K562 (cell line): Measurements from ENCODE around the gene IL6R. TPM values are rescaled to one million over a fixed set of nuclear protein-coding genes. Genes with fewer than 3 reads are reported as not detected.

Source experiments
- ATAC-seq: fragments of 200-7000 bp; cut with Tn5 transposase; 3 replicates; pipeline ENCODE4 v1.9.1; 2020; ENCODE audit warnings: moderate library complexity
- BruUV-seq: library from RNA; stranded (reverse); fragments of 400-500 nt; replicated peaks from 2 replicates; lab custom pipeline; 2021; lab: Mats Ljungman, UMichigan
- CTCF ChIA-PET: fragments of 300-600 bp; formaldehyde crosslinking; extraction: SDS; loops from one replicate; lab custom pipeline; 2021; ENCODE audit warnings: low intra/inter-chr PET ratio; lab: Yijun Ruan, JAX
- POLR2A ChIA-PET: fragments of 300-600, 350-650 bp; sonication (Branson Sonifier 250); formaldehyde crosslinking; extraction: SDS; loops from one replicate; lab custom pipeline; 2021; ENCODE audit warnings: antibody characterized with exemption, inconsistent platforms; lab: Yijun Ruan, JAX
- DNase-seq, 4 experiments: peaks; one replicate each; pipeline versions ENCODE4 v3.0.0 to v3.0.0-alpha.2; 2011 to 2018; ENCODE audit warnings: low spot score in 3 of 4, mixed read lengths in 3 of 4; ENCODE audit errors: extremely low read depth in 1 of 4
- FAIRE-seq: peaks from 2 replicates; lab custom pipeline; 2011; peaks lifted over from hg19 to GRCh38; lab: Jason Lieb, UNC
- H2AFZ ChIP-seq: 2 replicates; pipeline ENCODE4 v1.6.0; 2011; ENCODE audit warnings: low read depth, low read length, control low read depth, inconsistent platforms
- H3K27ac ChIP-seq: fragments of 200-600 bp; 3 replicates; pipeline ENCODE4 v1.8.0; 2011; ENCODE audit warnings: low read depth, mild to moderate bottlenecking, control low read depth, inconsistent platforms, low read length, moderate library complexity, mixed read lengths; ENCODE audit errors: extremely low read depth
- H3K27me3 ChIP-seq, 2 experiments: fragments of 300-600 bp in 1 of 2; 2 replicates in 1 of 2; 3 replicates in 1 of 2; pipeline versions ENCODE4 v1.6.0 to v1.8.0; 2011; ENCODE audit warnings: inconsistent platforms in 2 of 2, low read length in 2 of 2, mild to moderate bottlenecking in 1 of 2, mixed read lengths in 1 of 2, moderate library complexity in 1 of 2; ENCODE audit not compliant: control insufficient read depth in 2 of 2, insufficient read depth in 2 of 2
- H3K36me3 ChIP-seq: fragments of 300-600 bp; 3 replicates; pipeline ENCODE4 v1.8.0; 2011; ENCODE audit warnings: mild to moderate bottlenecking, low read length, inconsistent platforms; ENCODE audit not compliant: control insufficient read depth, insufficient read depth
- H3K4me1 ChIP-seq, 2 experiments: fragments of 200-600 bp in 1 of 2; replicated peaks in 1 of 2; 2 replicates in 1 of 2; 3 replicates in 1 of 2; pipeline versions ENCODE4 v1.5.1 to v1.8.0; 2011; ENCODE audit warnings: inconsistent platforms in 2 of 2, low read length in 2 of 2, mild to moderate bottlenecking in 1 of 2, mixed read lengths in 1 of 2, moderate library complexity in 1 of 2; ENCODE audit not compliant: control insufficient read depth in 2 of 2, insufficient read depth in 2 of 2
- H3K4me2 ChIP-seq: 2 replicates; pipeline ENCODE4 v1.6.1; 2011; ENCODE audit warnings: low read length, control low read depth, inconsistent platforms, mixed read lengths; ENCODE audit not compliant: insufficient read depth
- H3K4me3 ChIP-seq: fragments of 200-600 bp; sonication (generic), shearing (Covaris generic); 2 replicates; pipeline ENCODE4 v1.5.1; 2016; ENCODE audit warnings: control low read depth, inconsistent platforms
- H3K79me2 ChIP-seq: fragments of 200-600 bp; 3 replicates; pipeline ENCODE4 v1.8.0; 2011; ENCODE audit warnings: low read length, inconsistent platforms; ENCODE audit not compliant: control insufficient read depth, insufficient read depth
- H3K9ac ChIP-seq, 2 experiments: 2 replicates each; pipeline versions ENCODE4 v1.6.0 to v1.6.1; 2011; ENCODE audit warnings: low read depth in 2 of 2, low read length in 2 of 2, control low read depth in 1 of 2, inconsistent platforms in 1 of 2, mild to moderate bottlenecking in 1 of 2, mixed read lengths in 1 of 2; ENCODE audit not compliant: insufficient read depth in 1 of 2
- H3K9me1 ChIP-seq: one replicate; pipeline ENCODE4 v1.6.0; 2011; ENCODE audit warnings: inconsistent platforms, mild to moderate bottlenecking, low read length, moderate library complexity; ENCODE audit not compliant: control insufficient read depth, insufficient read depth
- H3K9me3 ChIP-seq: replicated peaks from 2 replicates; pipeline ENCODE4 v1.5.1; 2011; ENCODE audit warnings: low read depth, low read length, inconsistent platforms; ENCODE audit not compliant: control insufficient read depth, insufficient read depth
- H4K20me1 ChIP-seq: replicated peaks from 2 replicates; pipeline ENCODE4 v1.6.1; 2011; ENCODE audit warnings: low read length, inconsistent platforms, mixed read lengths; ENCODE audit not compliant: control insufficient read depth, insufficient read depth
- E2F8 ChIP-seq: fragments of 450-650 bp; IDR thresholded peaks from 2 replicates; pipeline ENCODE4 v1.7.1; 2018; ENCODE audit warnings: mild to moderate bottlenecking, low read depth; ENCODE audit not compliant: partially characterized antibody
- ELF1 ChIP-seq: fragments of 200-800 bp; sonication (Bioruptor generic); IDR thresholded peaks from 2 replicates; pipeline ENCODE4 v1.6.1; 2016; ENCODE audit warnings: missing genetic modification characterization, missing compliant biosample characterization
- MTA2 ChIP-seq: fragments of 450-650 bp; IDR thresholded peaks from 2 replicates; pipeline ENCODE4 v1.6.1; 2016; ENCODE audit warnings: low read depth
- NUFIP1 ChIP-seq: fragments of 450-650 bp; IDR thresholded peaks from 2 replicates; pipeline ENCODE4 v1.6.1; 2018; ENCODE audit not compliant: partially characterized antibody
- SMARCB1 ChIP-seq: IDR thresholded peaks from 2 replicates; pipeline ENCODE4 v1.6.1; 2011; ENCODE audit warnings: improper control_type of control experiment, low read depth; ENCODE audit not compliant: insufficient read length
- ZC3H8 ChIP-seq: fragments of 450-650 bp; IDR thresholded peaks from 2 replicates; pipeline ENCODE4 v1.6.1; 2017
- ZNF175 ChIP-seq: fragments of 200-800 bp; sonication (Bioruptor generic); IDR thresholded peaks from 2 replicates; pipeline ENCODE4 v1.6.1; 2016; ENCODE audit warnings: low read depth, mild to moderate bottlenecking, missing genetic modification characterization, missing compliant biosample characterization
- ZNF318 ChIP-seq, 2 experiments: fragments of 450-650 bp; IDR thresholded peaks; 2 replicates each; pipeline ENCODE4 v1.6.1; 2016; ENCODE audit warnings: mild to moderate bottlenecking in 2 of 2, borderline replicate concordance in 1 of 2, low read depth in 1 of 2, moderate library complexity in 1 of 2
- WGBS: fragments of 100-300 bp; shearing (Covaris generic); methylation state at CpG from one replicate; pipeline ENCODE4 v1.1.6; 2016; ENCODE audit warnings: low coverage, mixed read lengths; ENCODE audit not compliant: insufficient coverage; ENCODE audit errors: missing lambda C conversion rate; 5-methylcytosine and 5-hydroxymethylcytosine counted together
- in situ Hi-C: fragments of 300-500 bp; cut with MboI; formaldehyde crosslinking; loops from 4 replicates; pipeline ENCODE4 v1.15.0; 2018; ENCODE audit warnings: inconsistent platforms, mixed read lengths
- intact Hi-C: fragments of 100-400 bp; cut with micrococcal nuclease; formaldehyde crosslinking; loops from 2 replicates; pipeline ENCODE4 v1.14.2; 2022
- polyA plus RNA-seq, 8 experiments: library from polyadenylated mRNA; depleted of rRNA in 4 of 8; stranded (reverse) in 5 of 8; unstranded in 3 of 8; fragments of >200 nt; fragmentation: Nextera tagmentation in 2 of 8; fragmentation: Illumina TruSeq in 1 of 8; extraction: Ambion mirVana in 2 of 8; extraction: Trizol in 1 of 8; gene quantifications; 2 replicates each; pipeline versions ENCODE4 v1.2.1 to v1.2.3, GENCODE V29; 2011 to 2014; ENCODE audit warnings: inconsistent platforms in 1 of 8, missing spikeins in 1 of 8
- total RNA-seq, 7 experiments: library from RNA; depleted of rRNA in 6 of 7; stranded (reverse); fragments of >200 nt in 6 of 7; fragmentation: Illumina TruSeq in 2 of 7; extraction: Trizol in 2 of 7; gene quantifications; 2 replicates each; pipeline versions ENCODE4 v1.2.1 to v1.2.3, GENCODE V29; 2011 to 2021; ENCODE audit warnings: low replicate concordance in 1 of 7

The IL6R gene
- total and polyA plus RNA-seq, 9 of the 15 experiments (the other 6 are each of a cell fraction or from before 2014, with no cell fraction given) = 0.05 to 1.1 (median 0.11) TPM; not detected in 2

GRCh38 chr1:154502066-154502743 lies 97.1 kb downstream of the IL6R start, which contains the start of the genes SHE and TDRD10:
Gene SHE, minus strand, starts transcription at chr1:154502412. Its CDS starts 386 bp downstream, at chr1:154502026.
Gene TDRD10, plus strand, starts transcription at chr1:154502219. Its CDS starts 4,685 bp downstream, at chr1:154506904.
- Histone ChIP-seq H3K79me2 (no peaks in the 10 kb centered on the region), H3K9me3 (peaks cover 1% of the 10 kb centered on the region; the same call in 1 of the 2 replicates), H3K9ac (no peak within 1 kb of the TSS), H3K27me3 (peaks cover 23 to 30% of the 10 kb centered on the region in 2 experiments), H3K4me2 (no peak within 1 kb of the TSS), H3K4me3 (no peak within 1 kb of the TSS), H3K9me1 (no peaks in the 10 kb centered on the region), H3K36me3 (no peaks in the 10 kb centered on the region), H4K20me1 (no peaks in the 10 kb centered on the region), H2AFZ (no peak within 1 kb of the TSS), H3K27ac (no peak within 1 kb of the TSS), H3K4me1 (peaks cover 4 to 7% of the 10 kb centered on the region in 2 experiments; a peak in 3 of 5 replicates)
- CTCF ChIA-PET = no interaction called here
- WGBS = 69% methylated on average over 8 of the region's 90 CpGs
- POLR2A ChIA-PET = no interaction called here
- no TSS peak for BruUV-seq
- no peak for FAIRE-seq
- in situ Hi-C loops = no loop called here
- intact Hi-C loops = no loop called here
- ATAC-seq = no peak
- DNase-seq = no peak
- TF ChIP-seq ZC3H8 (no peak), NUFIP1 (no peak), ZNF318 (IDR thresholded peaks at IDR 0.05; ENCODE audit: borderline replicate concordance in 1 of 2, low read depth in 1 of 2) (no peak), ZNF175 (no peak), MTA2 (no peak), SMARCB1 (no peak), ELF1 (tag) (no peak), E2F8 (no peak)
